Peyer's patch (tissue), 4 donors: ENCODE measurements around the gene ZNF775.

Source experiments
- POLR2A ChIP-seq, 2 donors: fragments of 450-650 bp; IDR thresholded peaks; one replicate each; pipeline ENCODE4 v1.5.1; 2017; ENCODE audit warnings: antibody characterized with exemption in 2 of 2, mild to moderate bottlenecking in 2 of 2, moderate library complexity in 2 of 2
- TF ChIP-seq, protein P1 (sequence below), 6 experiments: fragments of 450-650 bp in 4 of 6; fragments of 200-600 bp in 2 of 6; sonication (generic) in 1 of 6; IDR thresholded peaks; one replicate each; pipeline ENCODE4 v1.5.1; 2017 to 2019; ENCODE audit warnings: antibody characterized with exemption in 6 of 6, mild to moderate bottlenecking in 3 of 6, moderate library complexity in 1 of 6

DNA sequence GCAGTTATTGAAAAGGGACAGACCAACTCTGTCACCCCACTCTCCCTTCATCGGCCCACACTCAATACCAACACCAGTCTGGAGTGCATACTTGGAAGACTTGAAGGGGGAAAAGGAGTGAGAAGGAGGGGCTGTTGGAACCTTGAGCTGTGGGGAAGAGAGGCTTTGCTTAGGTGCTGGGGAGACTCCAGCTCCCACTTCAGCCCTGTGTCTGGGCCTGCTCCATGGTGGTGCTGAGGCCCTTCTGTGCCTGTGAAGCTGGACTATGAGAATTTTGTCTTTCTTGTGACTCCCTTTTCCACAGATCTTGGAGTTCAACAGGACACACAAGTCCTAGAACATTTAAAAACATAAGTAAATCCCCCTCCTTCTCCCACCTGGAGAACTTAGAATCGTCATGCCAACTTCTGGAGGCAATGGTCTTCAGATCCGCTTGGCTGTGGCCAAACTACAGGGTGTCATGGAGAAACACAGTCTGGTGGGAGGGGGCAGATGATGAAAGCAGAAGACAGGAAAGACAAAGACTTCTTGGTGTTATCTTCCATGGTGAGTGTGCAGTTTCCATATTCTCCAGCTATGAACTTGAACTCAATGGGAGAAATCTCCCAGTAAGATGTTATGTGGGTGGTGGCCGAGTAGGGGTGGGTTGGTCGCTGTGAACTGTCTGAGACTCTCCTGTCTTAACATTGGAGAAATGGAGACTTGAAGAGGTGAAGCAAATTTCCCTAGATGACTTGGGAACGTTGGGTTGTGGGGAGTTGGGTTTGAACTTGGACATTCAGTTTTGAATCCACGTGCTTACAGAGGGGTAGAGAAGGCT lies 52.9 kb downstream of the ZNF775 start:
- TF ChIP-seq POLR2A (IDR thresholded peaks at IDR 0.05) = no peak
- TF ChIP-seq, protein P1, sequence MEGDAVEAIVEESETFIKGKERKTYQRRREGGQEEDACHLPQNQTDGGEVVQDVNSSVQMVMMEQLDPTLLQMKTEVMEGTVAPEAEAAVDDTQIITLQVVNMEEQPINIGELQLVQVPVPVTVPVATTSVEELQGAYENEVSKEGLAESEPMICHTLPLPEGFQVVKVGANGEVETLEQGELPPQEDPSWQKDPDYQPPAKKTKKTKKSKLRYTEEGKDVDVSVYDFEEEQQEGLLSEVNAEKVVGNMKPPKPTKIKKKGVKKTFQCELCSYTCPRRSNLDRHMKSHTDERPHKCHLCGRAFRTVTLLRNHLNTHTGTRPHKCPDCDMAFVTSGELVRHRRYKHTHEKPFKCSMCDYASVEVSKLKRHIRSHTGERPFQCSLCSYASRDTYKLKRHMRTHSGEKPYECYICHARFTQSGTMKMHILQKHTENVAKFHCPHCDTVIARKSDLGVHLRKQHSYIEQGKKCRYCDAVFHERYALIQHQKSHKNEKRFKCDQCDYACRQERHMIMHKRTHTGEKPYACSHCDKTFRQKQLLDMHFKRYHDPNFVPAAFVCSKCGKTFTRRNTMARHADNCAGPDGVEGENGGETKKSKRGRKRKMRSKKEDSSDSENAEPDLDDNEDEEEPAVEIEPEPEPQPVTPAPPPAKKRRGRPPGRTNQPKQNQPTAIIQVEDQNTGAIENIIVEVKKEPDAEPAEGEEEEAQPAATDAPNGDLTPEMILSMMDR (IDR thresholded peaks at IDR 0.05) = no peak
